GM12872 (cell line): ENCODE data around the gene CC2D1A.

ENCODE experiments used
- TF ChIP-seq, protein P1 (sequence below): IDR thresholded peaks from 3 replicates; pipeline ENCODE4 v1.5.1; 2011; ENCODE audit warnings: low read depth, mild to moderate bottlenecking, low read length, moderate library complexity; ENCODE audit not compliant: insufficient read depth

Gene CC2D1A

DNA sequence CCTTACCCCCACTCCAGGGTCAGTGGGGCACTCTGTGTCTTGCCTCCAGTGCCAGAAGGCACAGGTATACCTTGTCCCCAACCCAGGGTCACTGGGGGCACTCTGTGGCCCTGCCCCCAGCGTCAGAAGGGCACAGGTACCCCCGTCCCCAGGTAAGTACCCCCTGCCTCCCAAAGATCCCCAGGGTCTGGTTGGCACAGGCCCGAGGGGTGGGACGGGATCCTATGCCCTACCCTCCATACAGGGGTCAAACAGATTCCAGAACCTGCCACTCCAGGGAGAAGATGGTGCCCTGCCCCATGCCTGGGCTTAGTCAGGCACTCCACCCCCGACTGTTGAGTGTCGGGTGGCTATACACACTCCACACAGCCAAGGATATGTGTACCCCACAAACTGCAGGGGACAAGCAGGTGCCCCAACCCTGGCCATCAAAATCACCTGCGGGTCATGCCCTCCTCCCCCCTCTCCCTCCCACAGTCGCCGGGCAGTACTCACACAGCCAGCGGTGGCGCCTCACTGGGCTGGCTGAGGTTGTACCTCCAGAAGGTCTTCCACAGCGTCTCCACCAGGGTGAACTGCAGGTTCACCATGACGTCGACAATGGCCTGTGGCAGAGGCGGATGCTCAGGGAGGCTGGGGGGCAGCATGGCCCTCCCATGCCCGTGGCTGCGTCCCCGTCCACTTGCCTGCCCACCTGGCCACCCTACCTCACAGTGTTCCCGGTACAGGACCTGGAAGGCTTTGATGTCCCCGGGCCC, 60.1 kb downstream of the CC2D1A start:
- TF ChIP-seq, protein P1, sequence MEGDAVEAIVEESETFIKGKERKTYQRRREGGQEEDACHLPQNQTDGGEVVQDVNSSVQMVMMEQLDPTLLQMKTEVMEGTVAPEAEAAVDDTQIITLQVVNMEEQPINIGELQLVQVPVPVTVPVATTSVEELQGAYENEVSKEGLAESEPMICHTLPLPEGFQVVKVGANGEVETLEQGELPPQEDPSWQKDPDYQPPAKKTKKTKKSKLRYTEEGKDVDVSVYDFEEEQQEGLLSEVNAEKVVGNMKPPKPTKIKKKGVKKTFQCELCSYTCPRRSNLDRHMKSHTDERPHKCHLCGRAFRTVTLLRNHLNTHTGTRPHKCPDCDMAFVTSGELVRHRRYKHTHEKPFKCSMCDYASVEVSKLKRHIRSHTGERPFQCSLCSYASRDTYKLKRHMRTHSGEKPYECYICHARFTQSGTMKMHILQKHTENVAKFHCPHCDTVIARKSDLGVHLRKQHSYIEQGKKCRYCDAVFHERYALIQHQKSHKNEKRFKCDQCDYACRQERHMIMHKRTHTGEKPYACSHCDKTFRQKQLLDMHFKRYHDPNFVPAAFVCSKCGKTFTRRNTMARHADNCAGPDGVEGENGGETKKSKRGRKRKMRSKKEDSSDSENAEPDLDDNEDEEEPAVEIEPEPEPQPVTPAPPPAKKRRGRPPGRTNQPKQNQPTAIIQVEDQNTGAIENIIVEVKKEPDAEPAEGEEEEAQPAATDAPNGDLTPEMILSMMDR: no peak

DNA sequence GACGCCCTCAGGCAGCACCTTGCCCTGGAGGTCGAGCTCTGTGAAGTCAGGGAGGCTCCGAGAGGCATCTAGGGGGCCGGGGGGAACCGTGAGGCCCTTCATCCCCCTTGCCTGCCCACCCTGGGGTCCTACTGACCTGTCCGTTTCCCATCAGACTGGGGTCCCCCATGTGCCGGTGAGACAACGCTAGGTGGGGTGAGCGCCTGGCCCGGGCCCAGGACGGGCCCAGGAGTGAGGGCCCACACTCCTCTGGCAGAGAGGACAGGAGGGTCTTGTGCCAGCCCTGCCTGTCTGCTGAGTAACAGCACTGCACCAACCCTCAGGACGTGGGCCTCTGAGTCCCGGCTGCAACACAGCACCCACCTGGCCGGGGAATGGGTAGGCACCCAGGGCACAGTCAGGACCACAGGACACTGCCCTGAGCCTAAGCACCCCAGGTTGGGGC, 60.7 kb downstream of the CC2D1A start:
- TF ChIP-seq, protein P1: no peak

GRCh38 chr19:13968383-13968935, 62.5 kb downstream of the CC2D1A start:
- TF ChIP-seq, protein P1: no peak

DNA sequence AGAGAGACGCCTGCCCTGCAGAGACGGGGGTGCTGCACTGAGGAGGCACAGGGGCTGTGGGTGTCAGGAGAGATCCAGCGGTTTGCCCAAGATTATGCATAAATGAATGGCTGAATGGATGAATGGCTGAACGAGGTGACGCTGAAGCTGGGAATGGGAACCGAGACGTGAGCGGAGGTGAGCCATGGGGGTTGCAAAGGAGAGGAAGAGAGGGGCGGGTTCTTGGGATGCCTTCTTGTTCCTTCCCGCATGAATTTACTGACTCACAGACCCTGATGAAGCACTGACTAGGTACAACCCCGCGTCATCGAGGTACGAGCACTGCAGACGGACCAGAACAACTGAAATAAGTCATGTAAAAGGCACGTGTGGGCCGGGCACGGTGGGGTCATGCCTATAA, 63.0 kb downstream of the CC2D1A start:
- TF ChIP-seq, protein P1: no peak

DNA sequence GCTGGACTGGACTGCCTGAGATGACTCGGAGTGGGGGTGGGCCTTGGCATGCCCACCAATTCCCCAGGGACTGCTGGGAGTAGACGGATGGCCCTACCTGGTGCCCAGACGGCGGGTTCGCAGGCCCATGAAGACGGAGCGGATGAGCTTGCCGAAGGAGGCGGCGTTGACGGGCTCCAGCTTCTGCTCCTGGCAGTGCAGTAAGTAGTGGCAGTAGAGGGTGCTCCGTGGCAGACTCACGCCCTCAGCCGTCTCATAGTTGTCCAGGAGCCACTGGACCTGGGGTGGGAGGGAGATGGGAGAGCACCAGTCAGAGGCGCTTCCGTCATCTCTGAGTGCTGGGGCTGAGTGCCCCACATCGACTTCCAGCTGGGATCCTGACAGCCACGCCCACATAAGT, 63.9 kb downstream of the CC2D1A start:
- TF ChIP-seq, protein P1: no peak

DNA sequence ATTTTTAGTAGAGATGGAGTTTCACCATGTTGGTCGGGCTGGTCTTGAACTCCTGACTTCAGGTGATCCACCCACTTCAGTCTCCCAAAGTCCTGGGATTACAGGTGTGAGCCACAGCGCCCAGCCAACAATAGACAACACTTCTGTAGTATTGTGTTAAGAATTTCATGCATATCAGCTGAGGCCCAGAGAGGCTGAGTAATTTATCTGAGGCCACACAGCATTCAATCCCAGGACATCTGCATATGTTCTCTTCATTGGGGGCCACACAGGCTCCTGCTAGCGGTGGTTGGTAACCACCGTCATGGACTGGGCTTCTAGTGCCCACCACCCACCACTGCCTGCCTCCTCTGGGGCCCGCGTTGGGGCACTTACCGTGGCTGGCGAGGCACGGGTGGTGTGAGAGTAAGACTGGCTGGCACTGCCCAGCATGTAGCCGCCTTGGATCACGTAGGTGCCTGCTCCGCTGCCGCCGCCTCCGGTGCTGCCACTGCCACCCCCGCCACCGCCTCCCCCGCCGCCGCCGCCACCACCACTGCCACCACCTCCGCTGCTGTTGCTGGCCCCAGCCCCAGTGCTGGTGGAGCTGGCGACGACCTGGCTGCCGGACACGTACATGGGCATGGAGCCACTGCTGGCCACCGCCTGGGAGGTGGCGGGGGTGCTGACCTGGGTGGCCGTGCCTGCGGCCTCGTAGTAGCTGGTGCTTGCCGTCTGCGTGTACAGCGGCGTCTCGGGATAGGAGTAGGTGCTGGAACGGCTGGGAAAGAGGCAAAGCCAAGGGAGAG, 66.6 kb downstream of the CC2D1A start:
- TF ChIP-seq, protein P1: no peak

DNA sequence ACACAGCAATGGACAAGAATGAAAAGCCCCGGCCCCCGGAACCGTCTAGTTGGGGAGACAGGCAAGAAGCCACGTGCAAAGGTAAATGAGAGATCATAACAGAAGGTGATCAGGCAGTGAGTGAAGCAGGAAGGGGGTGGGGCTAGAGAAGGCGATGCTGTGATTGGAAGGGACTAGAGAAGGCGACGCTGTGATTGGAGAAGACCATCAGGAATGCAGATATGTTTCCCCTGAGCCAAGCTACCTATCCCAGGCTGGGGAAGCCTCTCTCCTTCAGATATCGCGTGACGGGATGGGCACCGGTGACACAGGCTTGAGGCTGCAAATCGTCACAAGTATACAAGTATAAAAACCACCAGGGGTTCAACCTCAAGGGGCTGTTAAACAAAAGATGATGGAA, 68.1 kb downstream of the CC2D1A start:
- TF ChIP-seq, protein P1: no peak
